NCI-H1436 (cell line): Measurements from ENCODE around the gene NDUFV1.
"Not testable (repeated sequence)": the region's sequence is repeated elsewhere in the genome, so short reads cannot be mapped to it uniquely, and the experiment has no call there.

Experiments used
- DNase-seq: peaks from one replicate; lab custom pipeline; 2025; lab: John Stamatoyannopoulos, UW

NDUFV1 gene

GRCh38 chr11:67627812-67628624, 21.3 kb downstream of the NDUFV1 start:
- no peak for DNase-seq

DNA sequence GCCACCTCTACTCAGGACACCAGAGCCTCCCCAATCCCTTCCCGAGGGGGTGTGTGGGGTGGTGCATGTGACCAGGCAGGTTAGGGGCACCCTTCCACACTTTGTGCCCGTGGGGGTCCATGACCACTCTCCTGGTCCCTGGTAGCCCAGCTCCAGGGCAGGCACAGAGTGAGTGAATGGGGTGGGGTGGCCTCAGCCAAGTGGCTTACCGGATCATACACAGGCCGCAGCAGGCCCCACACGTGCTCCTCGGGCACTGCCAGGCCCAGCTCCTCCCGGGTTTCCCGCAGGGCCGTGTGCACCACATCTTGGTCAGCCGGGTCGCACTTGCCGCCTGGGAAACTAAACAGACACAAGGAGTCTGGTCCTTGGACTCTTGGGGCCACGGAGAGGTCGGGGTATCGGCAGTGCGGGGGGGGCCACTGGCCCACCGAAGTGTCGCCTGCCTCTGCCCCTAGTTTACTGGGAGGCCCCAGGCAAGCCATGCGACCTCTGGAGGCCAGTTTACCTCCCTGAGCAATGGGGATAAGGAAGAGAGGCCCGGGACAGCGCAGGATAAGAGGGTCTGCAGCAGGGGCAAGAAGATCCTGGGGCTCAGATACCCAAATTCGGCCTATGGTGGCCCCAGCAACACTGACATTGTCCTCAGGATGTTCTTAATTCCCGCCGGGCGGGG, 22.1 kb downstream of the NDUFV1 start:
- DNase-seq: no peak

- peak; percentile 74 for DNase-seq
Observed at GRCh38 chr11:67629386-67630227, 22.9 kb downstream of the NDUFV1 start, which contains the start of gene NUDT8. Gene NUDT8 (minus strand): TSS chr11:67629937. CDS start chr11:67629911, 26 bp downstream.

DNA sequence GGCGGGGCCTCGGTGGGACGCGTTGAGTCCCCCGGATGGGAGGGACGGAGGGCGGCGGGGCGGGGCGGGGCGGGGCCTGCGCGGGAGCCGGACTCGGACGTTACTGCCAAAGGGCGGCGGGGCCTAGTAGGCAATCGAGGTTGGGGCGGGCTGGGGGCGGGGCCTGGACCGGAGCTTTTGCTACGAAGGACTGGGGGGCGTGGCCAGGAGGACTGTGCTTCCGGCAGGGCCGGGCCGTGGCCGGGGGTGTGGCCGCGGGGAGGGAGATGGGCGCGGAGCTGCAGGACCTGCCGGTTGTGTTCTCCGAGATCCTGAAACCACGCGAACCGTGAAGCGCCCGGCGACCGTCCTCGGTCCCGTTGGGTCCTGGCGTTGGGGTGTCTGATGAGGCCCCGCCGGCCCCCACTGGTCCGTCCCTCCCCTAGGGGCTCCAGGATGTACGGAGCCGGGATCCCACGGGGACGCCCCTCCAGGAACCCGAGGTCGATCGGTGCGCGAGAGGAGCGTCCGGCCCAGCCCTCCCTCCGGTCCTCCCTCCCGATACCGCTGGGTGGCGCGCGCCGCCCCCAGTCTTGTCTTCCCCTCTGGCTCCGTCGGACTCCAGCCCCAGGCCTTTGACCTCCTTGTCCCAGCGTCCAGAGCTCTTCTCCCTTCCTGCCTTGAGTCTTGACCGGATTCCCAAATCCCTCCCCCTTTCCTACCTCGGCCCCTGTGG, 23.6 kb downstream of the NDUFV1 start:
- peak; percentile 97 for DNase-seq

GRCh38 chr11:67630943-67631331, 24.2 kb downstream of the NDUFV1 start:
- DNase-seq: no peak

DNA sequence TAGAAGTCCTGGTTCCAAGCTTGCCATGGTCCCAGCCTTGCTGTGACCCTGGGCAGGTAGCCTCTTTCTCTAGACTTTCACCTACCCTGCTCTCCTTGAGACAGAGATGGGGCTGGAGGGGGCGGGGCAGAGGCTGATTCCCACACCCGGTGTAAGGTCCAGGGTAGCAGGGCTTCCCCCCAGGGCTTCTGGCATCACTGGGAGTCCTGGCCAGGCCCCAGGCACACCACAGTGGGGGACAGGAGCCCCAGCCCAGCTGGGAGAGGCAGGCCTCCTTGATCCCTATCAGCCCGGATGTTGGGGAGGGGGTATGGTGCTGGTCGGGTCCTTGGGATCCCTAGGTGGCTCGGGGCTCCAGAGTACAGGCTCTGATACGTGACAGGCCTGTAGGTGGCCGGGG, 24.7 kb downstream of the NDUFV1 start:
- DNase-seq: no peak

DNA sequence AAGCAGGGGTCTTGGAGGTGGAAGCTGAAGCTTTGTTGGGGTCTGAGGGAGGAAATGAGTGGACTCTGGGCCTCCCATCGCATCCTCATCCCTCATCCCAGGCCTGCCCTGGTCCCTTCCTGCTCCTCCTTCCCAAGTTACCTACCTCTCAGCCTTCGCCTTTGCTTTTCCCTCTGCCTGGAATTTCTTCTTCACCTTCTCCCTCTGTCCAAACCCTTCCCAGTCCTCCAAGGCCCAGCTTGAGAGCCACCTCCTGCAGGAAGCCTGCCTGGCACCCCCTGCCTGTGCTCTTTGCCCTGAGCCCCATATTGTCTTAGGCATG, 25.1 kb downstream of the NDUFV1 start:
- no peak for DNase-seq

- no peak for DNase-seq
Observed at GRCh38 chr11:67632175-67632981, 25.6 kb downstream of the NDUFV1 start.

DNA sequence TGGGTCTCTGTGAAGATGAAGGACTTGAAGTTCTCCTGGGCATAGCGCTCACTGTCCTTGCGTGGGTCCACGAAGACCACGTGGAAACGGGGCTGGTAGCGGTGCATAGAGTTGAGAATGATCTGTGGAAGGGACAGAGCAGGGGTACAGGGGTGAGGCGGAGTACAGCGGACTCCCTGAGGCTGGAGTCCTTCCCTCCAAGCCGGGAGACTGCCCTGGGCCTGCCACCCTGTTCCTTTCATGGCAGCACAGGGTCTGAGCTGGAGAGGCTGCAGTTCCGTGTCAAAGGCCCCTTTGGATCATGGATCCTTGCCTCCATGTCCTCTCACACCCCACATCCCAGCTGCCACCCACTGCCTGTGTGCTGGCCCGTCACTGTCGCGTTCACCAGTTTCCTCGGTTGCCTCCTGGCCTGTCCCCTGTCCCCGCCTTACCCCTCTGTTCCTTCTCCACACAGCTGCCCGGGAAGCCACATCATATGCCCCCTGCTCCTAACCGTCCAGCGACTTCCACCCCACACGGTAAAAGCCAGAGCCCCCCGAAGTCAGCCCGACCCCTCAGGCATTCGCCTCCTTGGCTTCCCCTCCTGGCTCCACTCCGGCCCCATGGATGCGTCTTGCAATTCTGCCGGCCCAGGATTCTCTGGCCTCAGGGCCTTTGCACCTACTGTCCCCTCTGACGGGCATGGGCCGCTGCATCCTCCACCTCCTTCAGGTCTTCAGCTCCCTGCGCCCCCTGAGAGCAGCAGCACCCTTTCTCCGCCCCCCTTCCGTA, 26.4 kb downstream of the NDUFV1 start:
- no peak for DNase-seq

DNA sequence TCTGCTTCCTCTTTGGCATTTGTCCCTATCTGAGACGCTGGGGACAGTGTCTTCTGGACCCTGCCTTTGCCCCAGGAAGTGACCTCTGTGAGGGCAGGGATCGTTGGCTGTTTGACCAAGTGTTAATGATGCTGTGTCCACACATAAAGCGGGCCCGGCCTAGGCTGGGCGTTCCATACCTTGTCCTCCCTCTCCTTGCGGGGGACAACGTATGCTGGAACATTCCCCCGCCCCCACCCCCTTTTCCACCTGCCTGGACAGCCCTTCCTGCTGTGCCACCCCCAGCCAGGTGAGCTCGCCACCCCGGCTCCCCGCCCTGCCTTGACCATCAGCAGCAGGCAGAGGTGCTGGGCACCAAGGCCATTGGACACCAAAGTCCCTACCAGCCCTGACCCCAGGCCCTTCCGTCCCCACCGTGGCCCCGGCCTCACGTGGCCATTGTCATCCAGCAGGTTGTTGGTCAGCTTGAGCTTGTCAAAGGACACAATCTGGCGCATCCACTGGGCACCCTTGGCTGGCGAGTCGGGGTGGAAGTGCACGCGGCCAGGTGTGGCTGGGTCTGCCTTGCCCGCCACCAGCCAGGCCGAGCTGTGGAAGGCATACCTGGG, 27.1 kb downstream of the NDUFV1 start:
- DNase-seq: no peak

DNA sequence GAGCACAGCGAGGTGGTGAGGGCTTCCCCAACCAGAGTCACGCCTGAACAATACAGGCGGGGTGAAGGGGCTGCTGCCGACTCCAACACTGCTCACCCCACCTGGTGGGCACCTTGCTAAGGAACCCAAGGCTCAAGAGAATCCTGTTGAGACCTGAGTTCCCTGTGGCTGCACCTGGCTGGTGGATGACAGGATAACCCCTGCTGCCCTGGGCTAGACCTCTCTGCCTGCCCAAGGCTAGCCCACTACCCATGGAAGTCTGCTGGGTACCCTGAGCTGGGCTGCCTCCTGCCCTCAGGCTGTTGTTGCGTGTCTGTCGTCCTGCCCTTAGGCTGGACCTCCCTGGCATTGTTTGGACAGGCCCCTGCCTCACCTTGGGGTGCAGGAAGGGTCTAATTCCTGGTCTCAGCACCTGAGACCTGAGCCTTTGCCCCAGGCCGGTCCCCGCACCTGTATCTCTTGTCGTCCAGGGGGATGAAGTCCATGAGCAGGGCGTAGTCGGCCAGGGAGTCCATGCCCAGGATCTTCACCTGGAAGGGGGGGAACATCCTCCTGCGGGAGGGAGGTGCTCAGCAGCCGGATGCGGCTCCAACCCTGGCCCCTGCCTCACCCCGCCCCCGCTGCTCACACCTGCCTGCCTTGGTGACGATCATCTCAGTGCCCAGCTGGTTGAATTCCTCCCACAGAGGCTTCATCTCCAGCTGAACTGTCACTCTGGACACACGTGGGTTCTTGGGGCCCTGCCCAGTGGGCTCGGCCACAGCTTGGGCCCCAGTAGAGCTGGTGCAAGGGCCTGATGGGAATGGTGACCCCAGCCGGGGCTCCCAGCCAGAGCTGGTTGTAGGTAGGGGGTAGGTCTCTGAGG, 27.9 kb downstream of the NDUFV1 start:
- no peak for DNase-seq

GRCh38 chr11:67635231-67635521, 28.4 kb downstream of the NDUFV1 start:
- DNase-seq: no peak

DNA sequence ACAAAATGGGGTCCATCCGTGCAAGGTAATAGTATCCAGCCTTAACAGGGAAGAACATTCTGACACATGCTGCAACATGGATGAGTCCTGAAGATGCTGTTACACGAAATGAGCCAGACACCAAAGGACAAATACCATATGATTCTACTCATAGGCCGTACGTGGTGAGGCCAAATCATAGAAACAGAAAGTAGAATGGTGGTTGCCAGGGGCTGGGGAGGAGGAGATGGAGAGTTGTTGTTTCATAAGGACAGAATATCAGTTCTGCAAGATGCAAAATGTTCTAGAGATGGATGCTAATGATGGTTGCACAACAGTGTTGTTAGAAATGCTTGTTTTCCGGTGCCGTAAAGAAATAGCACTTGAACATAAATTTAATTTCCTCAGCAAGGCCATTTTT, 30.2 kb downstream of the NDUFV1 start:
- no peak for DNase-seq

DNA sequence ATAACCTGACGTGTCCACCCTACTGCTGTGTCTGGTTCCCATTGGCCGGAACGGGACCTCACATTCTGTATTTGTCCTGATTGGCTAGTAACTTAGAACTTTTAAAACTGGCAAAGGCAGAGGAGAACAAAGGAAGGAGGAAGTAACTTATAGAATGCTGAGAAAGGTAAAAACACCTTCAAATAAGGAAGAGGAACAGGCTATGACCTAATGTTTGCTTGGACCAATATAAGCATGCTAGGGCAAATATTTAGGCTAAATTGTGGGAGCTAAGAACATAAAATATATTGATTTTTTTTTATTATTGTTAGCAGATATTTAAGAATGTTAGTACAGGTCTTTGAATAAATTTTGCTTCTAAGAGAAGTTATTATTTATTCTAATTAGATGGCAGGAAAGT, 30.7 kb downstream of the NDUFV1 start:
- not testable (repeated sequence) for DNase-seq

- no peak for DNase-seq
Observed at GRCh38 chr11:67638535-67639437, 32.0 kb downstream of the NDUFV1 start.

GRCh38 chr11:67639438-67639859, 32.7 kb downstream of the NDUFV1 start, which contains the start of gene TBX10:
Gene TBX10 (minus strand): TSS chr11:67639763. CDS start chr11:67639472, 291 bp downstream.
- DNase-seq: no peak

GRCh38 chr11:67640021-67640757, 33.5 kb downstream of the NDUFV1 start:
- no peak for DNase-seq
